ENCODE measurements around the gene MT1HL1. TPM values are rescaled to one million over a fixed set of nuclear protein-coding genes. Genes with fewer than 3 reads are reported as not detected.

Gene MT1HL1
- total and polyA plus RNA-seq, 3 donors from 2014 or later = not detected

- no peaks in the 10 kb centered on the region for H3K27me3 ChIP-seq
- no peaks in the 10 kb centered on the region for H3K4me1 ChIP-seq
- no peak for TF ChIP-seq POLR2A (IDR thresholded peaks at IDR 0.05)
- TF ChIP-seq, protein P1, sequence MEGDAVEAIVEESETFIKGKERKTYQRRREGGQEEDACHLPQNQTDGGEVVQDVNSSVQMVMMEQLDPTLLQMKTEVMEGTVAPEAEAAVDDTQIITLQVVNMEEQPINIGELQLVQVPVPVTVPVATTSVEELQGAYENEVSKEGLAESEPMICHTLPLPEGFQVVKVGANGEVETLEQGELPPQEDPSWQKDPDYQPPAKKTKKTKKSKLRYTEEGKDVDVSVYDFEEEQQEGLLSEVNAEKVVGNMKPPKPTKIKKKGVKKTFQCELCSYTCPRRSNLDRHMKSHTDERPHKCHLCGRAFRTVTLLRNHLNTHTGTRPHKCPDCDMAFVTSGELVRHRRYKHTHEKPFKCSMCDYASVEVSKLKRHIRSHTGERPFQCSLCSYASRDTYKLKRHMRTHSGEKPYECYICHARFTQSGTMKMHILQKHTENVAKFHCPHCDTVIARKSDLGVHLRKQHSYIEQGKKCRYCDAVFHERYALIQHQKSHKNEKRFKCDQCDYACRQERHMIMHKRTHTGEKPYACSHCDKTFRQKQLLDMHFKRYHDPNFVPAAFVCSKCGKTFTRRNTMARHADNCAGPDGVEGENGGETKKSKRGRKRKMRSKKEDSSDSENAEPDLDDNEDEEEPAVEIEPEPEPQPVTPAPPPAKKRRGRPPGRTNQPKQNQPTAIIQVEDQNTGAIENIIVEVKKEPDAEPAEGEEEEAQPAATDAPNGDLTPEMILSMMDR (IDR thresholded peaks at IDR 0.05) = no peak
- H3K27ac ChIP-seq = no peak overlapping the region
- H3K4me3 ChIP-seq = no peak overlapping the region
- no peak for DNase-seq
- intact Hi-C loops (cut with DNase I; ENCODE audit: low total_unique reads) = no loop called here
- WGBS, 2 donors = 89 to 100% methylated on average over 1 of the region's 1 CpG
- no peaks in the 10 kb centered on the region for H3K9me3 ChIP-seq
- H3K36me3 ChIP-seq (ENCODE audit: low read depth, missing control alignments) = no peaks in the 10 kb centered on the region
Observed at GRCh38 chr1:236994450-236994849, 9.8 kb downstream of the MT1HL1 start.

GRCh38 chr1:236992449-236992848 lies 11.8 kb downstream of the MT1HL1 start:
- intact Hi-C loops (cut with DNase I; ENCODE audit: low total_unique reads) = no loop called here
- Histone ChIP-seq H3K36me3 (ENCODE audit: low read depth, missing control alignments) (no peaks in the 10 kb centered on the region), H3K4me3 (no peak overlapping the region), H3K4me1 (no peaks in the 10 kb centered on the region), H3K27ac (no peak overlapping the region), H3K27me3 (no peaks in the 10 kb centered on the region), H3K9me3 (no peaks in the 10 kb centered on the region)
- WGBS, 2 donors = 76 to 90% methylated on average over 8 of the region's 8 CpGs
- no peak for TF ChIP-seq POLR2A (IDR thresholded peaks at IDR 0.05)
- DNase-seq = no peak

DNA sequence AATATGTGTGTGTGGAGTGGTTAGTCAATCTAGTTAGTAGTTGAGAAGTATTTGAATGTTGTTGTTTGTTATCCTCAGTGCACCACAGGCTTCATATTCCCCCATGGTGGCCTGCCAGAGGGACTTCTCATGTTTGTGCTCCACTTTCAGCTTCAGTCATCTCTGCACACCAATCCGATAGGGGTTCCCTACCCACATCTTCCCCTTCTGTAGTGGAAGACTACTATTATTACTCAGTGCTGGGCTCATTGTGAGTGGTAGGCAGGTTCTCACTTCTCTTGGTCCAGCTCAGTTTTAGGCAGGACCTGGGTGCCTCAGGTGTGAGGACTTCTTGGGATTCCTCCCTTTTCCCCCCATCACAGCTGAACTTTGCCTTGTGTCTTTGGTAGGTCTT lies 14.2 kb downstream of the MT1HL1 start:
- H3K9me3 ChIP-seq = no peaks in the 10 kb centered on the region
- intact Hi-C loops (cut with DNase I; ENCODE audit: low total_unique reads) = no loop called here
- no peaks in the 10 kb centered on the region for H3K36me3 ChIP-seq (ENCODE audit: low read depth, missing control alignments)
- DNase-seq = no peak
- no peaks in the 10 kb centered on the region for H3K27me3 ChIP-seq
- 0 to 92% methylated on average over 1 of the region's 1 CpG for WGBS, 2 donors
- no peak overlapping the region for H3K27ac ChIP-seq
- TF ChIP-seq, protein P1 (IDR thresholded peaks at IDR 0.05) = no peak
- TF ChIP-seq POLR2A (IDR thresholded peaks at IDR 0.05) = no peak
- H3K4me3 ChIP-seq = no peak overlapping the region
- no peaks in the 10 kb centered on the region for H3K4me1 ChIP-seq

GRCh38 chr1:236989290-236990051 lies 14.8 kb downstream of the MT1HL1 start:
- TF ChIP-seq, protein P1 (IDR thresholded peaks at IDR 0.05) = no peak
- TF ChIP-seq POLR2A (IDR thresholded peaks at IDR 0.05) = no peak
- no peak overlapping the region for H3K4me3 ChIP-seq
- DNase-seq = no peak
- H3K36me3 ChIP-seq (ENCODE audit: low read depth, missing control alignments) = no peaks in the 10 kb centered on the region
- no peaks in the 10 kb centered on the region for H3K9me3 ChIP-seq
- no peaks in the 10 kb centered on the region for H3K4me1 ChIP-seq
- WGBS, 2 donors = 79 to 91% methylated on average over 3 of the region's 3 CpGs
- intact Hi-C loops (cut with DNase I; ENCODE audit: low total_unique reads) = no loop called here
- no peak overlapping the region for H3K27ac ChIP-seq
- no peaks in the 10 kb centered on the region for H3K27me3 ChIP-seq

DNA sequence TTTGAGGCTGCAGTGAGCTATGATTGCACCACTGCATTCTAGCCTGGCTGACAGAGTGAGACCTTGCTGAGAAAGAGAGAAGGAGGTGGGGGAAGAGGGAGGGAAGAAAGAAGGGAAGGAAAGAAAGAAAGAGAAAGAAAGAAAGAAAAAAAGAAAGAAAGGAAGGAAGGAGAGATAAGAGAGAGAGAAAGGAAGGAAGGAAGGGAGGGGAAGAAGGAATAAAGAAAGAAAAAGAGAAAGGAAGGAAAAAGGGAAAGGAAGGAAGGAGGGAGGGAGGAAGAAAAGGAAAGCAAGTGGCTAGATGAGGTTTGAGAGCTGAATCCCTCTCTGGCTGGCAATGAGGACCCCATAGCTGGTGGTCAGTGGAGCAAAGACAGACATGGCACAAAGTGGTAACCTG lies 20.4 kb downstream of the MT1HL1 start:
- H3K9me3 ChIP-seq = no peaks in the 10 kb centered on the region
- H3K4me1 ChIP-seq = no peaks in the 10 kb centered on the region
- no peaks in the 10 kb centered on the region for H3K36me3 ChIP-seq (ENCODE audit: low read depth, missing control alignments)
- TF ChIP-seq, protein P1 (IDR thresholded peaks at IDR 0.05) = no peak
- no peak for TF ChIP-seq POLR2A (IDR thresholded peaks at IDR 0.05)
- H3K27me3 ChIP-seq = no peaks in the 10 kb centered on the region
- intact Hi-C loops (cut with DNase I; ENCODE audit: low total_unique reads) = no loop called here
- H3K4me3 ChIP-seq = no peak overlapping the region
- DNase-seq = no peak
- no peak overlapping the region for H3K27ac ChIP-seq

Measured in testis (tissue), 3 donors.